ENCODE data around the gene SNX24.
A peak's percentile ranks its signal among the peaks of the same experiment; 100 is the strongest.
"Not testable (repeated sequence)": the region's sequence is repeated elsewhere in the genome, so short reads cannot be mapped to it uniquely, and the experiment has no call there.

The SNX24 gene

DNA sequence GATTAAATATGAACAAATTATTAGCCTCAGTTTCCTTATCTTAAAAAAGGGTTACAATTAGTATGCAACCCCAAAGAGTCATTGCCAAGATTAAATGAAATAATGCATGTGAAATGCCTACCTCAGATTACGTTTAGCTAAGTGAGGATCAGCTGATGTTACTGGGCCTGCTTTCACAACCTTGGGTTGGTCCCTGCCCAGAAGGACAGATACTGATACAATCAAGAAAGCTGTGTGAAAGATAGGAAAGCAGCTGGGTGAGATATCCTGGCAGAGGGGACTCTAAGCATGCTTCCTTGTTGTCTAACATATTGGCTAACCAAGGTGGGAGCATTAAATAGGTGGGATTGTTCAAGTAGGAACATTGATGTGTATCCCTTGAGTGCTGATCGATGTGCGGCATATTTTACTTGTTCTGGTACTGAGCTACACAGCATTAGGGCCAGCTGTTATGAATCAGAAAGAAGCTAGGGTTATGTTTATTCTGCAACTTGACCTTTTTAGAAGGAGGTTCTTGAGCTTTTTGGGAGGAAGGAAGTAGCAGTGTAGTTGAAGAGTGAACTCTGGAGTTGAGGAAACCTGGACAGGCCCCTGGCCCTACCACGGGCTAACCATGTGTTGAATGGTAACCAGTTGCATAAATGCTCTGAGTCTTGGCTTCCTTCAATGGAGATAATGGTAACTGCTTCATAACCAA lies 28.9 kb downstream of the SNX24 start:
- no peak for DNase-seq

DNA sequence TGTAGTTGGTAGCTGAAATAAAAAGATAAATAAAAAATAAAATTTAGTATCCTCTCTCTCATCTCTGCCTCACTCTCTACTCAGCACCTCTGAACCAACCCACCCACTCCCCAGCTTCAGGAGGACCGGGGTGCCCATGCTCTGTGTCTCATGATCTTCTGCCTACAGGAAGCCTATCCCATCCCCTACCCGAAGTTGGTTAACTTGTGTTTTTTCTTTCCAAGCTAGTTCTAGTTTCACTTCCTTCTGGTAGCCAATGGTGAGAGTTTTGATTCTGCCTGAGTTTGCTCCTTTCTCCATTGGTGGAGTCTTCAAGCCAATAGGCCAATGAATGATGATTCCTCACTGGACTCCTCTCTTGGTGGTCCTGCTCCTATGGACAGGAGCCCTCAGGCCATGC lies 32.1 kb downstream of the SNX24 start:
- no peak for DNase-seq

DNA sequence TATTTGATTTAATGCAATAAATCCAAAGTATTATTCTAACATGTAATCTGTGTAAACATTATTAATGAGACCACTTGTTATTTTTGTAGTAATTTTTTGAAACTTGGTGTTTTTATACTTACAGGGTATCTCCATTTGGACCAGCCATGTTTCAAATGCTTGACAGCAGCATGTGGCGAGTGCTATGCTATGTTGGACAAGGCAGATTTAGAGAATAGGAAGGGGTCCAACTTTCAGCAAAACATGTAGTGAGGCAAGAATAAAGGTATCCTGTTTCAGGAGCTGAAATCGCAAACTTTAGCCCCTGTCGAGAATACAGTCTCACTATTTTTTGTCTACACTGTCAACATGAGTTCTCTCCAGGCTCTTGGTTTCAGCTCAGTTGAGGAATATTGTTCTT lies 33.7 kb downstream of the SNX24 start:
- no peak for DNase-seq

DNA sequence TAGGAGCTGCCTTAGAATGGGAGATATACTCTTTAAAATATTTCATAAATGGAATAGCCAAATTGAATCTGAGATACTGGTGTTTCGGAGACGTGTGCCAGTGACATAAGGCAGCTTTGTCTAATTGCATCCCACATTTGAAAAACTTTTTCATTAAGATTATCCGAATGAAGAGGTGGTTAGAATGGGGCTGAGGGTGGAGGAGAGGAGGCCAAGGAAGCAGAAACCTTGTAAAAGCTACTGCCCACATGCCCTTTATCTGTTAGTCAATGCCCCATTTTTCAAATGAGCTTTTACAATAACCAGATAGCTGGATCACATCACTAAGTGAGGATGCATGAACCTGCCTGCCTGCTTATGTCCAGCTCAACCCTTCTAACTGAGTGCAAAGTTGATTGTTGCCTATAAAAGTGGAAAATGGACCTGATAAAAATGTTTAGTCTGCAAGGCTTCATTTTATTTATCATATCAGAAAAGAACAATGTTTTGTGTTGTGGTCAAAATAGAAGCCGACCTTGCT lies 34.8 kb downstream of the SNX24 start:
- DNase-seq = no peak

DNA sequence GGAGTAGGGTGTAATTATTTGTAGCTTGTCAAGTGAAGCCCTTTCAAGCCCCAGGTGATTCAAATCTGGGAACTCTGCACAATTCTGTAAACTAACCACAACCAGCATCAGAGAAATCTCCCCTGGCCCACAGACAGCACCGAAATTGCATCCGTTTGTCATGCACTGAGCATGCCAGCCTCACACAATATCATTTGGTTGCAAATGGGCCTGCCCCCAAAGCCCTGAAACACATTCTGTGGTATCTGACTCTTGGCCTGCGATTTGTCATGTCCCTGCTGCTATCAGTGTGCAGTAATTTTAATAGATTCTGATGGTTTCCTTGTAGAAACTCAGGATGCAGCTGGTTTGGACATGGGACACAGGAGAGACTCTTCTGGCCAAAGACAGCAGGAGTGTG lies 35.3 kb downstream of the SNX24 start:
- no peak for DNase-seq

DNA sequence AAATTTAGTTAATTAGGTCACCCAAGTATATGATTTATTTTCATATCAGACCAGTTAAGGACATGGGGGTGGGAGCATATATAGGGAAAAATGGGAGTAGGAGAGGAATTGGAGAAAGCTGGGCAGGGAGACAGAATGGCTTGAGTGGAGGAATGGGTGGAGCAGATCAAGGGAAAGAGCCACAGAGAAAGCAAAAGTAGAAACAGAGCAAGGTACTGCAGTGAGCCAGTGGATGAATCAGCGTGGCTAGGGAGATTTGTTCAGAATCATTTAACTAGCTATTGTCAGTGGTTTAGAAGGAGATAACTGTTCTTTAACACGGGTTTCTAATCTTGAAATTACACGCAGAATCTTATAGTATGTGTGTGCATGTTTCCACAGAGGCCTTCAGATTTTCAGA lies 37.4 kb downstream of the SNX24 start:
- no peak for DNase-seq

DNA sequence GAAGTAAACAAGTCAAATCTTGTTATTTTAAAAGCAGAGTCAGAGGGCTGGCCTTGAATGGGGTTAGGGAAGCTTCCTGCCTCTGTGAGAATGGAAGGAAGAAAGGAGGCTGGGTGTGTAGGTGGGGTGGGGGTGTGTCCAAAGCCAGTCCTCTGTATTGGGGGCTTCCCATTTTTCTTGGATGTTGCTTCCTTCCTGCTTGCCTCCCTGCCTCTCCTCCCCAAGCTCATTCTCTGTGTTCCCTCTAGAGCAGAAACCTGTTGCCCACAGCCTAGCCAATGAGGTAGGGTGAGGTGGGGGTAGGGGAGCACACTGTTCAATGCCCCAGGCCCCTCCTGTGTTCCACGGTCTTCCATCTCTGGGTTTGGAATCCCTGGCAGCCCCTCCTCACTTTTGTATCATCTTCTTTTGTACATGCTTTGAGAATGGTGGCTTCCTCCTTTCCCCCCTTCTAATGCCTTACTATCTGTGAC lies 39.7 kb downstream of the SNX24 start:
- no peak for DNase-seq

DNA sequence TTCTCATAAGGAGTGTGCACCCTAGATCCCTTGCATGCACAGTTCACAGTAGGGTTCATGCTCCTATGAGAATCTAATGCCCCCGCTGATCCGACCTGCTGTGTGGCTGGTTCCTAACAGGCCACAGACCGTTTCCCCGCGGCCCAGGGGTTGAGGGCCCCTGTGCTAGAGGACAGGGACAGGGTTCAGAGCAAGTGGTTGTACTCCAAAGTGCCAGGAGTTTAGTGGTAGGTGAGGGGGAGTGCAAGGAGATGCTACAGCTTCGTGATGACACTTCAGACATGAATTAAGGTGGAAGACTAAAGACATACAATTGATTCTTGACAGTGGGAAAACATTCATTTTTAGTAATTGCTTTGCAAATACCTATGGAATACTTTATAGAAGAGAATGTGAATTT lies 40.5 kb downstream of the SNX24 start:
- DNase-seq = no peak

DNA sequence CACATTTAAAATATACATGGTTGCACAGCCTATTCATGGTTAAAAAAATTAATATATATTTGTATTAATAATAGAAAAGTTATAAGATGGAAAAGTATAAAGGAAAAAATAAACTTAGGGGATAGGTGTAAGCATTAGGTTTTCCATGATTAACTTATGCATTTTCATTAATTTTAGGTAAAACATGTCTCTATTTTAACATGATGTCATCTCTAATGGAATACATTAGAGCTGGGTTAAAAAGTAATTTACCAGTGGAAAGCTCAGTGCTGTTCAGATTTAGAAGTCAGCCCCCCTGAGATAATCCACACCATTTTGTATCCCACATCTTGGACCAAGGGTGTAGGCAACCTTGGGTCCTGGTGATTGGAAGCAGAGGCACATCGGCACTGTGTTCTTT lies 49.7 kb downstream of the SNX24 start:
- no peak for DNase-seq

DNA sequence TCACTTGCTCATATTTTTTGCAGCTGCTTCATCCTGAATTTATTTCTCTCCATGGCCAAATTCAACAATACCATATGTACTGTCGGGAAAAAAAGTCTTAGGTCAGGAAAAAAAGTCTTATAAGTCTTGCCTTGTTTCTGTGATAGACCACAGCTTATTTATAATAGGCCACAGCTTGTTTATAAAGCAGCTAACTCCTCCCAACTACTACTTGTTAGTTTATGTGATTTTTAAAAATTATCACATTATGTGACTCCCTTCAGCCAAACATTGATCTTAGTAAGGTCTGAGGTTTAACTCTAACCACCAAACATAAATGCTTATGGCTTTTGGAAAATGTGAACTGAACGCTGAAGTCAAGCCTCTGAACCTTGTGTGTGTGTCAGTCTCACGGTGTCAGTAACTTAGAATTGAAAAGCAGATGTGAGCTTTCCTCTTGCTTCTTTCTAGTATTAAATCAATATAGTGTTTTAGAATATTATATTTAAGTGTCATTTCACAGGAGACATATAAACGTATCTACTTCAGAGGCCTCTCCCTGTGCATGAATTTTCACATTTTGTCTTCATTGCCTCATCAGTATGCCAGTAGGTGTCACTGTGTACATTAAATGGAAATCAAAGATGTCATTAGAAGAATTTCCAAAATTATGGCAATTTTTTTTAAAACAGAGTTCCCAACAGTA lies 51.3 kb downstream of the SNX24 start:
- DNase-seq = peak in 1 of 2 donors; percentile 13

DNA sequence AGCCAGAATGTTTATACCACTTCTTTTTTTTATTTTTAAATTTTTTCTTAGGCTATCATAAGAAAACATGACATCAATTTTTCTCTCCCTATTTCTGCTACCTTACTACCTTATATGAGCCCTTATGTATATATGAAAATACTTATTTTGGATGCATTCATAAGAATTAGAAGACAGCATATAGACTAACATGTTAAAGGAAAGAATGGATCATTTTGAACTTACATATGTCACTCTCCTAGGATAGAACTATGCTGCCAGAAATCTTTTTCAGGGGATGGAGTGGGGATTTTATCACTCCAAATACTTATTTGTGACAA lies 51.8 kb downstream of the SNX24 start:
- DNase-seq = no peak

DNA sequence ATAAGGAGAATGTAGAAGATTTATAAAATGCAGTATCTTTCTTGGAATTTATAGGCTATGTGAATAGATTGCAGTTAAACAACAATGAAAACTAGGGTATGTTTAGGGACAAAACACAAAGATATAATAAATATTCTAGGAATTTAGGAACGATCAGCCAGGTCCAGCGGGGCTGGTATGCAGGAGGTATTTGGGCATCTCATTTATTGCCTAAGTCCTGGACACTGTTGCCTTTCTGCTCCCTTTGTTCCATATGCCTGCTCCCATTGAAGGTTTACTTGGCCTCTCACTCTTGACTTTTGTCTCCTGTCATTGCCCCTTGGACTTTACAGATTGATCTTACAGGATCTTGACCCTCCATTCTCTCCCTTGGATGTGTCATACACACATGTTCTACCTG lies 55.9 kb downstream of the SNX24 start:
- DNase-seq = no peak

DNA sequence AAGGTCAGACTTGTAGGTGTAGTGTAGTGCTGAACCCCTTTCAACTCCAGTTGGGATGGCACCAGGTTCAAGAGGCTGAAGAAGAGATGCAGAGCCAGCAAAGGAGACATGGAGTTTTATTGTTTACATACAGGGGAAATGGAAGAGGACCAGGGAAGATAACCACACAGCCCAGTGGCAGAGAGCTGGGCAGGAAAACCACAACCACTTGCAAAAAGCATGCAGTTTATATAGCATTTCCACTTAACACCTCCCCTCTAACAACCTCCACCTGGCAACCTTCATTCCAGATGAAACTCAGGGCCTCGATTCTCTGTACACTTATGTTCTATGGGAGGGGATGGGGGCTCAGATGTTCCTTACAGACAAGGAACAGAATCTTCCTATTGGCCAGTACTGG lies 56.9 kb downstream of the SNX24 start:
- peak in 1 of 2 donors; percentile 19 for DNase-seq

DNA sequence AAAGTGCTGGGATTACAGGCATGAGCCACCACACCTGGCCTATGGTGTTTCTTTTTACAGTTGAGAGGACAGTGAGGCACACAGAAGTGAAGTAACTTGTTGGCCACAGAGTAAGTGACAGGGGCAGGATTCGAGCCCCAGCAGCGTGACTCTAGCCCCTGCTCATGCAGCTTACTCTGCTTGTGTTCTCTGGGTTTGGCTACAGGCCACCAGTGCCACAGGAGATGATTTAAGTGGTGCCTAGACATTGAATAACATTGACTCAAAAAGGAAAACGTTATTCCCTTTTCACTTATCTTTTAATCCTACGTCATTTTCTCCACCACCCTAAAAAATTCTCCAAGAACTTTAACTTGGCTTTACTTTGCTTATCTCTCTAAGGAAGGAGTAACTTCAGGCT lies 61.4 kb downstream of the SNX24 start:
- DNase-seq = no peak

DNA sequence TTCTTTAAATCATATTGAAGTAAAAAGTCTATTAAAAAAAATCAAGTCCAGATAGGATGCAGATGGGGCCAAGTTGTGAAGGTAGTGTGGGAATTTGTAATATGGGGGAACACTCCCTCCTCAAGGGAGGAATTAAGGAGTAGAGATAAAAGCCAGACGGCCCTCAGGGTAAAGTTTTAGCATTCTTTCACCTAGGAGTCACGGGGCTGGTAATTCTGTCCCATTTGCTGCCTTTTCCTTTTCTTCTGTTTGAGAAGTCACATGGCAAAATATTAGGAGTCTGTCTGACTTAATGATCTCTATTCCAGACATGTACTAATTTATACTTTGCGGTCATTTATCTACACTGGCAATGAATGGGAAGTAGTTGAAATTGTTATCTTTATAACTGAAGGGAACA lies 61.9 kb downstream of the SNX24 start:
- no peak for DNase-seq

DNA sequence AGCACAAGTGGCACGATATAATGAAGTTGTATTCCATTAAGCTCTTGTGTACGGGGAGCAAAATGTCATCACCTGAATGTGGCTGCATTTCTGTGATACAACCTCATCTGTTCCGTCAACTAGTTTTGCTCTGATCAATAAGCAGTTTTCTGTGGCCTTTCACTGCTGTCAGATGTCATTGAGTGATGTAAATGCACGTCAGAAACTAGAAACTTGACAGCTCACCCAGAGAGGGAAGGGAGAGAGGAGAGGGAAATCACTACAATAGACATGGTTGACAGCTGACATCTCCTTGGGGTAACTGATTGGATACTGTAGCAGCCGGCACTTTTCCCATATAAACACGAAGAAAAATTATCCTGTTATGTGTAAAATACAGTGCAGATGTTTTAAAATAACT lies 62.7 kb downstream of the SNX24 start:
- DNase-seq = no peak

DNA sequence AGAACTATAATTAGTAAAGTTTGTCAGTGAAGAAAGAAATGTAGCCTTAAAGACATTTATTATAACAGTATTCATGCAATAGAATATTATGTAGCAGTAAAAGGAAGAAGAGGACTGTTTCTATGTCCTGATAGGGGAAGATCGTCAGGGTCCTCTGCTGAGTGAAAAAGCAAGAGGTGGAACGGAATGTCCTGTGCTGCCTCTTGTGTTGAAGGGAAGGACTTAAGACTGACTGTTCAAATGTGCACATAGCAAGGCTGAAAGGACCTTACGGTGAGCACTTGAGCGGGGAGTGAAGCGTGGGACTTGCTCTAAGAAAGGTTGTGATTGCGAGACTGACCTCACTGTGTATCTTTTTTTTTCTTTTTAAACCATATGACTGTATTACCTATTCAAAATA lies 63.2 kb downstream of the SNX24 start:
- DNase-seq = no peak

DNA sequence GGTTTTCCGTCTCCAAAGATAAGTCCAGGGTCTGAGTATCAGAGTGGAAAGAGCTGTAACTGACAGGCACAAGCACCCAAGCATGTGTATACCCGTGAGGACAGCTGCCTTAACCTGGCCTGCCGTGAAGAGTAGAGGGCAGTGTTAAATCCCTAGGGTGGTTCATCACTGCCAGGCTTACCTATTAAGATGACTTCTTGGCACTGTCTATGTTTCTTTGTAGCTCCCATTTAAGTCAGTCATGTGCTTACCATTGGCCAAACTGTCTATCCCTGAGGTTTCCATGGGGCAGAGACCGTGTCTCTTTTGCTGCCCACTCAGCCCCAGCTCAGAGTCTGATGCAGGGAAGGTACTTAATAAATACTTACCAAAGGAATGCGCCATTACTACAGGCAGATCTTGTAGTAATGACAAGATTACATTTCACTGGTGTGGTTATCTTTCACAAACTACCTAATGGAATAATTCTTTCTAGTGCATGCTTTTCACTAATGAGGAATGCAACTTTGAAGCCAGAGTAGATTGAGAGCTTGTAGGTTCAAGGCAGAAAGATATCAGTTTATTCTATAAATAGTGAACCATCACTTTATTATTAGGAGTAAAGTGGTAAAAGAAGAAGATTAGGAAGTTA lies 64.2 kb downstream of the SNX24 start:
- DNase-seq = no peak

DNA sequence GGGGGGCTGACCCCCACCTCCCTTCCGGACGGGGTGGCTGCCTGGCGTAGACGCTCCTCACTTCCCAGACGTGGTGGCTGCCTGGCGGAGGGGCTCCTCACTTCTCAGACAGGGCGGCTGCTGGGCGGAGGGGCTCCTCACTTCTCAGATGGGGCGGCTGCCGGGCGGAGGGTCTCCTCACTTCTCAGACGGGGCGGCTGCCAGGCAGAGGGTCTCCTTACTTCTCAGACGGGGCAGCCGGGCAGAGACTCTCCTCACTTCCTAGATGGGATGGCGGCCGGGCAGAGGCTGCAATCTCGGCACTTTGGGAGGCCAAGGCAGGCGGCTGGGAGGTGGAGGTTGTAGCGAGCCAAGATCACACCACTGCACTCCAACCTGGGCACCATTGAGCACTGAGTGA lies 68.0 kb downstream of the SNX24 start:
- not testable (repeated sequence) for DNase-seq

DNA sequence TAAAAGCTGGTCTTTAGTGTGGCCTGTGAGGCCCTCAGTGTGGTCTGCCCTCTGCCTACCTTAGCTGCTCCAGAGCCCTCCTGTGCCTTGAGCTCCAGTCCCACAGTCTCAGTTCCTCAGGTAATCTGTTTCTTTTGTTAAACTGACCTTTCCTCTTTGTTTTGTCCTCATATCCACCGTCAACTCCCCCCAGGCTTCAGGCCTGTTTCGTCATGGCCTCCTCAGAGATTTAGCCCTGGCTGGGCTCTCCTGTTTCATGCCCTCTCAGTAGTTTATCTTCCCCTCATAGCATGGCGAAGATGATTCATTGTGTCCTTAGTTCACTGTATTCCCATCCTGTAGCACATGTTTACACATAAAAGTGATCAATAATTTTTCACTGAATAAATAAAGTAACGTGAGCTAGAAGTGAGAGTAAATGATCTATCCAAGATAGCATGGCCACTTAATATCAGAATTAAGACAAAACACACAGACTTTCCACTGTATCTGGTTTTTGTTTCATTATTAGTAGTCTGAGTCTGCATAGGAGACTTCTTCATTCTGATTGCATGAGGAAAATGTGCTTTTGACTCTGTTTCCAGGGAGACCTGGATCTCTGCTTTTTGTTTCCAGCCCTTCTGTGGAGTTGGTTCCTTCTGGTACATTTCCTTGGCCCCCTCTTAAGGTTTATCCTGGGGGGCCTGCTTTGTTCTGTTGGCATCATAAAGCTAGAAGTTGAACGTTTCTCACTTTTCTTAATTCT lies 70.5 kb downstream of the SNX24 start:
- no peak for DNase-seq

DNA sequence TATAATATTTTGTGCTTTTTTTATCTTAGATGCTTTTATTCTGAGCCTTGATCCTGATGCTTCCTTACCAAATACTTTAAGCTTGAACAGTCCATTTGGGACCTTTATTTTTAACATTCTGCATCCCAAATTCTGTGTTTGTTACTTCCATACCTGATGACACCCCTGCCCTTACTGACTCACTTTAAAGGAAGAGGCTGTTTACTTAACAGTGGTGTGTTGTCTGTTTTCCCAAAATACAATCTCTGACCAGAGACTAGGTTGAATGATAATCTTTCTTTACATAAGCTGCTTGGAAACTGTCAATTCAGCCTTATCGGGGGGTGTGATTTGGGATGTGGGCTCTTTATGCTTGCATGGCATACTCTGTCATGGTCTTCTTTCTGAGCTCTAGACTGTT lies 71.1 kb downstream of the SNX24 start:
- no peak for DNase-seq

DNA sequence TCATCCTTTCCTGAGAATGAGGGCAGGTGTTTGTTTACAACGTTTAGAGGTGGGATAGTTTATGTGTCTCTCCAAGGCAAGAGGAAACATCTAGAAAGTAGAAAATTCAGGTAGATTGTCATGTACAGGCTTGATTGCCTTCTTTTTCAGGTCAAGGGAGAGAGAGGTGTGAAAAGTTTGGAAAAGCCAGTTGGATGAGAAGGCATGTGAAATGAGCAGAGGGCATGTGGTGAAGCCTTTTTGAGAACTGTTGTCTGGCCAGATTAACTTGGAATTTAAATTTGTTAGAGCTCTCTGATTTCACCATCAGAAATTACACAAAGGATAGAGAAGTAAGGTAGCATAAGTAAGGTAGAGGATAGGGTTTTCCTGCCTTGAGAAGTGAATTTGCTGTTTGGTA lies 74.6 kb downstream of the SNX24 start:
- DNase-seq = no peak

DNA sequence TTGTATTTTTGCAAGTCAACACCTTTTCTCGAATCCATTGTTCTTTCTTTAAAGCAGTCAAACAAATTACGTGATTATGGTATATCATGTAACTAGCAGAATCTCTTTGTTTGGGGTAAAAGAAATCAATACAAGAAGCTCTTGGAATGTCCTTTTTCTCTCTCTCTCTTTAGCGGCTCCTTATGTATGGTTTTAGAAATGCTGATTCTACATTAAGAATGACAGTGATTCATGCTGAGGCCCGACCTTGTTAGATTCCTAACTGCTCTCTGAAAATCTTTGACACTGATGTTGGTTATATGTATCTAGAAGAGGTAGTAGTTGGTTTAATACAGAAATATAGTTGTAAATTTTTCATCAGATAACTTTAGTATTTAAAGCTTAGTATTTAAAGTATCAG lies 76.4 kb downstream of the SNX24 start:
- DNase-seq = no peak

DNA sequence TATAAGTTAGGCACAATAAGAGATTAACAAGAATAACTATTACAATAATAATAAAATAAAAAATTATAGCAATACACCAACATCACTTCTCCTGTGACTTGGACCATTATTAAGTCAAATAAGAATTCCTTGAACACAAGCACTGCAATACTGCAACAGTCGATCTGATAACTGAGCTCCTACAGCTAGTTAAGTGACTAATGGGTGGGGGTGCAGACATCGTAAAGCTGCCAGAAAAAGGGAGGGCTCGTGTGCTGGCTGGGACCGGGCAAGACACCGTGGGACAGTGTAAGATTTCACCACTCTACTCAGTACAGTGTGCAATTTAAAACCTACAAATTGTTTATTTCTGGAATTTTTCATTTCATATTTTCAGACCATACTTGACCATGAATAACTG lies 78.8 kb downstream of the SNX24 start:
- DNase-seq = no peak

Data from CD4-positive, alpha-beta T cell treated with Interferon alpha-2 for 1 hour (primary cell).